Heart left ventricle (tissue), 16 donors: Measurements from ENCODE around the gene SH3RF2. TPM values are rescaled to one million over a fixed set of nuclear protein-coding genes. Genes with fewer than 3 reads are reported as not detected.

Experiments
- ATAC-seq, 4 donors: fragments of 200-7000 bp; cut with Tn5 transposase; one replicate each; pipeline ENCODE4 v1.9.1; 2020 to 2022; ENCODE audit warnings: moderate library complexity in 4 of 4, mild to moderate bottlenecking in 3 of 4, moderate number of reproducible peaks in 1 of 4
- DNase-seq, 5 donors: peaks; one replicate each; pipeline ENCODE4 v3.0.0-alpha.2; 2020
- H3K27ac ChIP-seq, 12 donors: fragments of 200-600 bp; sonication (generic) in 4 of 12; one replicate each; pipeline versions ENCODE4 v1.5.0 to v1.8.0; 2016 to 2022; ENCODE audit warnings: mild to moderate bottlenecking in 2 of 12
- H3K27me3 ChIP-seq, 9 donors: fragments of 200-600 bp; sonication (generic) in 2 of 9; one replicate each; pipeline versions ENCODE4 v1.5.1 to v1.8.0; 2016 to 2022; ENCODE audit warnings: mild to moderate bottlenecking in 3 of 9
- H3K36me3 ChIP-seq, 9 donors: fragments of 200-600 bp; sonication (generic) in 2 of 9; one replicate each; pipeline versions ENCODE4 v1.5.0 to v1.8.0; 2018 to 2022; ENCODE audit warnings: mild to moderate bottlenecking in 2 of 9
- H3K4me1 ChIP-seq, 12 donors: fragments of 200-600 bp; sonication (generic) in 4 of 12; one replicate each; pipeline versions ENCODE4 v1.5.0 to v1.8.0; 2016 to 2022; ENCODE audit warnings: mild to moderate bottlenecking in 3 of 12
- H3K4me3 ChIP-seq, 12 donors: fragments of 200-600 bp; sonication (generic) in 4 of 12; one replicate each; pipeline versions ENCODE4 v1.5.0 to v1.8.0; 2017 to 2022; ENCODE audit warnings: mild to moderate bottlenecking in 9 of 12, moderate library complexity in 4 of 12
- H3K9me3 ChIP-seq, 12 donors: fragments of 200-600 bp; sonication (generic) in 4 of 12; one replicate each; pipeline versions ENCODE4 v1.5.0 to v1.8.0; 2016 to 2022; ENCODE audit warnings: mild to moderate bottlenecking in 1 of 12
- POLR2A ChIP-seq, 2 donors: fragments of 450-650 bp; IDR thresholded peaks; one replicate each; pipeline ENCODE4 v1.6.1; 2017; ENCODE audit warnings: antibody characterized with exemption in 2 of 2, mild to moderate bottlenecking in 2 of 2, moderate library complexity in 2 of 2
- WGBS, 4 donors: extraction: QIAGEN DNeasy Blood & Tissue Kit in 2 of 4; methylation state at CpG; one replicate each; pipeline versions ENCODE4 v1.1.5 to v1.1.7; 2013 to 2018; 5-methylcytosine and 5-hydroxymethylcytosine counted together
- intact Hi-C, 10 donors: fragments of 100-400 bp; cut with DNase I; formaldehyde crosslinking; loops; one replicate each; pipeline versions ENCODE4 v1.11.1 to v1.14.2; 2022
- polyA plus RNA-seq, 2 donors: library from polyadenylated mRNA; stranded (reverse); fragments of 200-250 nt; gene quantifications; one replicate each; pipeline ENCODE4 v1.2.3, GENCODE V29; 2013
- total RNA-seq, 9 donors: library from RNA; depleted of rRNA in 2 of 9; stranded (reverse); fragments of >200 nt in 2 of 9; fragmentation: NEBNext Ultra II Directional in 3 of 9; extraction: Animal tissue kit (Norgen Biotek cat#: 25700) in 3 of 9; gene quantifications; one replicate each; pipeline versions ENCODE4 v1.1.0 to v1.2.4, GENCODE V29; 2016 to 2023
- TF ChIP-seq, protein P1 (sequence below), 12 donors: fragments of 200-600 bp; sonication (generic) in 4 of 12; IDR thresholded peaks; one replicate each; pipeline versions ENCODE4 v1.5.0 to v1.8.0; 2018 to 2022; ENCODE audit warnings: antibody characterized with exemption in 12 of 12, mild to moderate bottlenecking in 5 of 12
- donor health status: ischemic (EF 13 %, LVEDD 7.1; RV severe dilation, severe dysfunction).
- donor health status: healthy with polysubstance abuse.
- donor health status: DM: no; HTN: yes; CAD: no.
- donor health status: DM: no; HTN: no; CAD: no.
- donor health status: ischemic (EF 25% LVEDD 6.9; RV normal size, moderate dysfunction).
- donor health status: ischemic (EF 25% LVEDD 5.7; RV mildly dilated, moderate dysfunction).
- donor health status: healthy.
- donor health status: DM: yes; HTN: yes; CAD: no.
- donor health status: ischemic (EF 35%, LVEDD 5.7; RV mildly dilated, moderate dysfunction).
- donor health status: nonischemic (EF 11% LVEDD 7.7; RV severe dilation, severe dysfunction).
- donor health status: DM: yes; HTN: yes; CAD: no.
- donor health status: PGD.
- donor health status: ischemic (EF 29% LVEDD 5.4; RV normal size, mild dysfunction).
- donor health status: nonischemic (EF 23%, LVEDD 6.1; RV moderate dilation, normal function).

SH3RF2 gene
- total and polyA plus RNA-seq, 11 donors, result 31.3 to 750 (median 180) TPM

GRCh38 chr5:146076455-146076854, 140.1 kb downstream of the SH3RF2 start:
- 52 to 61% (median 53%) methylated on average over 4 of the region's 4 CpGs for WGBS, 4 donors
- H3K4me1 ChIP-seq, result peaks cover 0 to 33% (median 16%) of the 10 kb centered on the region in 12 donors
- H3K27ac ChIP-seq, result peak overlapping the region in 2 of 12 donors; percentile 0 to 17
- H3K36me3 ChIP-seq, result no peaks in the 10 kb centered on the region
- no peaks in the 10 kb centered on the region for H3K9me3 ChIP-seq
- H3K27me3 ChIP-seq, result no peaks in the 10 kb centered on the region
- no peak for ATAC-seq
- TF ChIP-seq POLR2A (IDR thresholded peaks at IDR 0.05), result no peak
- TF ChIP-seq, protein P1, sequence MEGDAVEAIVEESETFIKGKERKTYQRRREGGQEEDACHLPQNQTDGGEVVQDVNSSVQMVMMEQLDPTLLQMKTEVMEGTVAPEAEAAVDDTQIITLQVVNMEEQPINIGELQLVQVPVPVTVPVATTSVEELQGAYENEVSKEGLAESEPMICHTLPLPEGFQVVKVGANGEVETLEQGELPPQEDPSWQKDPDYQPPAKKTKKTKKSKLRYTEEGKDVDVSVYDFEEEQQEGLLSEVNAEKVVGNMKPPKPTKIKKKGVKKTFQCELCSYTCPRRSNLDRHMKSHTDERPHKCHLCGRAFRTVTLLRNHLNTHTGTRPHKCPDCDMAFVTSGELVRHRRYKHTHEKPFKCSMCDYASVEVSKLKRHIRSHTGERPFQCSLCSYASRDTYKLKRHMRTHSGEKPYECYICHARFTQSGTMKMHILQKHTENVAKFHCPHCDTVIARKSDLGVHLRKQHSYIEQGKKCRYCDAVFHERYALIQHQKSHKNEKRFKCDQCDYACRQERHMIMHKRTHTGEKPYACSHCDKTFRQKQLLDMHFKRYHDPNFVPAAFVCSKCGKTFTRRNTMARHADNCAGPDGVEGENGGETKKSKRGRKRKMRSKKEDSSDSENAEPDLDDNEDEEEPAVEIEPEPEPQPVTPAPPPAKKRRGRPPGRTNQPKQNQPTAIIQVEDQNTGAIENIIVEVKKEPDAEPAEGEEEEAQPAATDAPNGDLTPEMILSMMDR (IDR thresholded peaks at IDR 0.05), result no peak
- no peak for DNase-seq
- intact Hi-C loops, result no loop called here
- no peak overlapping the region for H3K4me3 ChIP-seq

DNA sequence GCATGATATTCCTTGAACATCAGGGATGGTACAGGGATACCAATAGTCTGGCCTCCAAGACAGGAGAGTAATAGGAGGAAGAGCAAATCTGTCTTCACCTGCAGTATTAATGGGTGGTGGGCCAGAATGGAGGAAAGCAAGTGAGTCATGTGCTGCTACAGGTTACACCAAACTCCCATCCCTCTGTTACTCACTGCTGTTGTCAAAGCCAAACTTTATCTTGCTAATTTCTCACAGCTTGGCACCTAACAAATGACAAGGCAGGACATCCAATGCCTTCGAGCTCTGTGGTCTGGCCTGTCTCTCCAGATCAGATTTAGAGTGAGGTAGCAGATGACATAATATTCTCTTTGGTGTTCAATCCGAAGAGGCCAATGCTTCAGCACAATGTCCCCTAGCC, 142.2 kb downstream of the SH3RF2 start:
- TF ChIP-seq, protein P1 (IDR thresholded peaks at IDR 0.05), result no peak
- no peak for TF ChIP-seq POLR2A (IDR thresholded peaks at IDR 0.05)
- Histone ChIP-seq H3K4me1 (peaks cover 0 to 21% (median 7%) of the 10 kb centered on the region in 12 donors), H3K9me3 (no peaks in the 10 kb centered on the region), H3K27ac (no peak overlapping the region), H3K36me3 (no peaks in the 10 kb centered on the region), H3K4me3 (no peak overlapping the region), H3K27me3 (no peaks in the 10 kb centered on the region)
- 39 to 55% (median 49%) methylated on average over 2 of the region's 2 CpGs for WGBS, 4 donors
- DNase-seq (no peak), ATAC-seq (no peak)
- intact Hi-C loops, result no loop called here

DNA sequence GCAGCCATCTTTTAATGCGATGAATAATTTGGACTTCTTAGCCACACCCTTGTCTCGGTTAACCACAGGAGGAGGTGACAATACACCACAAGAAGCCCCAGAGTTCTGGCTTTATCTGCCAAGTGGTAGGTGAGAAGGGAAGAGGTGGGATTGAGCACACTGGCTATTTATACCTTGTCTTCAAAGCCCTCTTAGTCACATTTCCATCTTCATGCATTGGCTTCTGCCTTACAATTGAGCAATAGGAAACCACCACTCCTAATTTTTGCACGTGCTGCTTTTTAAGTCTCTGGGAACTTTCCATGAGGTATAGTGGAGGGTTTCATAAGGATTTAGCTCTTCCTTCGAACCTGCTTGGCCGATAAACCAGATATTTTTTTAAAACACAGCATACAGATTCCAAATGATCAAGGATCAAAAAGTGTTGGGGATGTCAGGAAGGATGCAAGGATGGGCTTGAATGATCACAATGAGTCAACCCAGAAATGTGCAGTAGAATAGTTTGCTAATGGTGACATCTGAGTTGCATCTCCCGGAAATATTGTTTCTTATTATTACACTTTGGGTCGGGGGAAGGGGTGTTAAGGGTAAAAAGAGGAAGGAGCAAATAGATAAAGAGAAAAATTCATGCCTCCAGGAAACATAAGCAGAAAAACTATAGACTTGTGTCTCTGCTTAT, 143.5 kb downstream of the SH3RF2 start:
- Histone ChIP-seq H3K4me3 (no peak overlapping the region), H3K9me3 (no peaks in the 10 kb centered on the region), H3K36me3 (no peaks in the 10 kb centered on the region), H3K27me3 (no peaks in the 10 kb centered on the region), H3K4me1 (peaks cover 0 to 19% (median 7%) of the 10 kb centered on the region in 12 donors), H3K27ac (no peak overlapping the region)
- WGBS, 4 donors, result 59 to 66% (median 65%) methylated on average over 7 of the region's 7 CpGs
- peak in 1 of 4 donors; percentile 28 for ATAC-seq
- TF ChIP-seq, protein P1 (IDR thresholded peaks at IDR 0.05), result no peak
- no peak for TF ChIP-seq POLR2A (IDR thresholded peaks at IDR 0.05)
- intact Hi-C loops, result no loop called here
- no peak for DNase-seq

DNA sequence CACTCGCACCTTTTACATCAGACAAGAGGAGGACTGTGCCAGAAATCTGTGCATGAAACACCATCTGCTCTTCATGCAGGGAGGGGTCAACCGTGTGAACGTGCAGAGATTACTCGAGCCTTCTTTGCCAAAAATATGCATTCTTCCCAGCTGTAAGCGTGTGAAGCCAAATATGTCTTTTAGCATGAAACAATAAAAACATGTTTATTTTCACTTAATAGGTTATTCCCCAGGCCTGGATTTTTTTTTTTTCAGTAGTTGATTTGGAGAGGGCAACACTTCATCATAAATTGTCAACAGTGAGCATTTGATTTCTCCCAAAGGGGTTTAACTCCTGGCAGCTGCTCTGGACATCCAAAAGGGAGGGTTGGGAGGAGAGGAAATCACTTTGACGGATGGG, 145.2 kb downstream of the SH3RF2 start:
- Histone ChIP-seq H3K4me1 (peaks cover 0 to 17% (median 6%) of the 10 kb centered on the region in 12 donors), H3K9me3 (no peaks in the 10 kb centered on the region), H3K36me3 (no peaks in the 10 kb centered on the region), H3K27me3 (no peaks in the 10 kb centered on the region), H3K4me3 (no peak overlapping the region), H3K27ac (no peak overlapping the region)
- 21 to 36% (median 30%) methylated on average over 6 of the region's 6 CpGs for WGBS, 4 donors
- DNase-seq (no peak), ATAC-seq (no peak)
- TF ChIP-seq POLR2A (IDR thresholded peaks at IDR 0.05), result no peak
- TF ChIP-seq, protein P1 (IDR thresholded peaks at IDR 0.05), result no peak
- intact Hi-C loops, result no loop called here
